Measurements from ENCODE around the gene NPIPA7. TPM values are rescaled to one million over a fixed set of nuclear protein-coding genes. Genes with fewer than 3 reads are reported as not detected.
"Not testable (repeated sequence)": the region's sequence is repeated elsewhere in the genome, so short reads cannot be mapped to it uniquely, and the experiment has no call there.

The NPIPA7 gene
- total RNA-seq, result 1 to 10 TPM in 2 of 4 donors, not detected in 2; 4.6 to 9.0 TPM

GRCh38 chr16:16378840-16379239, at the start of gene NPIPA7:
TSS of gene NPIPA7 (plus strand) at chr16:16379140. CDS start at chr16:16379245, 105 bp downstream.
- DNase-seq, H3K4me3 ChIP-seq, H3K9me3 ChIP-seq, H3K27ac ChIP-seq, H3K4me1 ChIP-seq, H3K36me3 ChIP-seq, H3K27me3 ChIP-seq: not testable (repeated sequence)

GRCh38 chr16:16331466-16331865, 47.5 kb upstream of the NPIPA7 start:
- H3K4me1 ChIP-seq, H3K4me3 ChIP-seq, H3K27me3 ChIP-seq, H3K27ac ChIP-seq, H3K9me3 ChIP-seq, H3K36me3 ChIP-seq: not testable (repeated sequence)
- DNase-seq, result peak in 2 of 3 donors; percentile 3 to 40

GRCh38 chr16:16357556-16357955, 21.4 kb upstream of the NPIPA7 start:
- H3K9me3 ChIP-seq, DNase-seq, H3K36me3 ChIP-seq, H3K27ac ChIP-seq, H3K27me3 ChIP-seq, H3K4me3 ChIP-seq, H3K4me1 ChIP-seq: not testable (repeated sequence)

- not testable (repeated sequence) for H3K4me1 ChIP-seq, H3K9me3 ChIP-seq, DNase-seq
These were observed 20.2 kb upstream of the NPIPA7 start for GRCh38 chr16:16358539-16359240.

GRCh38 chr16:16363595-16363994, 15.3 kb upstream of the NPIPA7 start:
- H3K4me3 ChIP-seq, H3K27me3 ChIP-seq, H3K4me1 ChIP-seq, H3K36me3 ChIP-seq, H3K9me3 ChIP-seq, H3K27ac ChIP-seq: not testable (repeated sequence)
- DNase-seq, result peak in 1 of 3 donors; percentile 14

More at GRCh38 chr16:16358539-16359240, 20.2 kb upstream of the NPIPA7 start:
- H3K36me3 ChIP-seq, H3K27me3 ChIP-seq, H3K4me3 ChIP-seq, H3K27ac ChIP-seq: not testable (repeated sequence)

GRCh38 chr16:16364100-16364499, 14.8 kb upstream of the NPIPA7 start:
- H3K27ac ChIP-seq, H3K36me3 ChIP-seq, H3K4me1 ChIP-seq, H3K27me3 ChIP-seq, H3K9me3 ChIP-seq, DNase-seq, H3K4me3 ChIP-seq: not testable (repeated sequence)

GRCh38 chr16:16364701-16365100, 14.2 kb upstream of the NPIPA7 start:
- not testable (repeated sequence) for H3K4me1 ChIP-seq, H3K4me3 ChIP-seq, H3K27ac ChIP-seq, H3K36me3 ChIP-seq, H3K27me3 ChIP-seq, DNase-seq, H3K9me3 ChIP-seq

- H3K36me3 ChIP-seq, H3K27ac ChIP-seq, H3K4me3 ChIP-seq, H3K4me1 ChIP-seq, H3K27me3 ChIP-seq, H3K9me3 ChIP-seq: not testable (repeated sequence)
- peak in 2 of 3 donors; percentile 18 to 38 for DNase-seq
These were observed 13.6 kb upstream of the NPIPA7 start for GRCh38 chr16:16365319-16365718.

GRCh38 chr16:16365851-16366250, 13.1 kb upstream of the NPIPA7 start:
- not testable (repeated sequence) for H3K4me3 ChIP-seq, H3K27me3 ChIP-seq, H3K27ac ChIP-seq, H3K4me1 ChIP-seq, H3K36me3 ChIP-seq, H3K9me3 ChIP-seq
- DNase-seq, result peak in 1 of 3 donors; percentile 19

- not testable (repeated sequence) for H3K27ac ChIP-seq, H3K27me3 ChIP-seq, H3K9me3 ChIP-seq, H3K4me1 ChIP-seq, H3K36me3 ChIP-seq, H3K4me3 ChIP-seq
- DNase-seq, result peak in 2 of 3 donors; percentile 5 to 39
These were observed 12.2 kb upstream of the NPIPA7 start for GRCh38 chr16:16366552-16367284.

- H3K9me3 ChIP-seq, H3K27me3 ChIP-seq, H3K4me3 ChIP-seq, H3K27ac ChIP-seq, DNase-seq, H3K4me1 ChIP-seq, H3K36me3 ChIP-seq: not testable (repeated sequence)
These were observed 11.7 kb upstream of the NPIPA7 start for GRCh38 chr16:16367285-16367628.

GRCh38 chr16:16369081-16369856, 9.7 kb upstream of the NPIPA7 start:
- DNase-seq, result peak in 1 of 3 donors; percentile 26

GRCh38 chr16:16371136-16371735, 7.7 kb upstream of the NPIPA7 start:
- not testable (repeated sequence) for H3K36me3 ChIP-seq, DNase-seq, H3K4me1 ChIP-seq, H3K27ac ChIP-seq, H3K27me3 ChIP-seq, H3K4me3 ChIP-seq, H3K9me3 ChIP-seq

More at GRCh38 chr16:16369081-16369856, 9.7 kb upstream of the NPIPA7 start:
- H3K4me1 ChIP-seq, H3K9me3 ChIP-seq, H3K27me3 ChIP-seq, H3K4me3 ChIP-seq, H3K27ac ChIP-seq, H3K36me3 ChIP-seq: not testable (repeated sequence)

- not testable (repeated sequence) for H3K27ac ChIP-seq, H3K4me3 ChIP-seq, H3K27me3 ChIP-seq, H3K36me3 ChIP-seq, H3K4me1 ChIP-seq, H3K9me3 ChIP-seq
- peak in 1 of 3 donors; percentile 6 for DNase-seq
These were observed 4.7 kb upstream of the NPIPA7 start for GRCh38 chr16:16374192-16374591.

GRCh38 chr16:16399685-16400084, 20.7 kb downstream of the NPIPA7 start:
- H3K27me3 ChIP-seq, H3K27ac ChIP-seq, H3K4me3 ChIP-seq, H3K9me3 ChIP-seq, DNase-seq, H3K4me1 ChIP-seq, H3K36me3 ChIP-seq: not testable (repeated sequence)
